IPS DF 4.7 (cell line): ENCODE results near the gene TFEC.
"Not testable (repeated sequence)": the region's sequence is repeated elsewhere in the genome, so short reads cannot be mapped to it uniquely, and the experiment has no call there.

ENCODE experiments used
- DNase-seq: peaks from one replicate; pipeline ENCODE4 v3.0.0-alpha.2; 2013; ENCODE audit warnings: low spot score; ENCODE audit errors: extremely low read depth

TFEC gene

DNA sequence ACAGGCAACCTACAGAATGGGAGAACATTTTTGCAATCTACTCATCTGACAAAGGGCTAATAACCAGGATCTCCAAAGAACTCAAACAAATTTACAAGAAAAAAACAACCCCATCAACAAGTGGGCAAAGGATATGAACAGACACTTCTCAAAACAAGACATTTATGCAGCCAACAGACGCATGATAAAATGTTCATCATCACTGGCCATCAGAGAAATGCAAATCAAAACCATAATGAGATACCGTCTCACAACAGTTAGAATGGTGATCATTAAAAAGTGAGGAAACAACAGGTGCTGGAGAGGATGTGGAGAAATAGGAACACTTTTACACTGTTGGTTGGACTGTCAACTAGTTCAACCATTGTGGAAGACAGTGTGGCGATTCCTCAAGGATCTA, 100.8 kb downstream of the TFEC start:
- not testable (repeated sequence) for DNase-seq

DNA sequence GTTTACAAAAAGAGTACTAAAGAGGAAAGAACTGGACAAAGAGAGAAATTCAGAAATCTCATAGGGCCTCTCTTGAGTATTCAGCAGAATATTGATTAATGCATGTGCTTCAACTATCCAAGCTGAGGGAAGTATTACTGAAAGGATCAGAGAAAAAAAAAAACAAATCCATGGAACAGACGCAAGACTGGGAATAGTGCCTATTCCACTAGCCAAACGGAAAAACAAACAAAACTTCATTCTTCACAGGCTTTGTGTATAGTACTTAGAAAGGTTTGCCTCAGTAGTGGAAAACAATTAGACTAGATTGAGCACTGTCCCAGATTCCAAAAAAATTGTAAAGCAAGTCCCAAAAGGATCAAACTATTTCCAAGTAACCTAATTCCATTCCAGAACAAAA, 106.2 kb downstream of the TFEC start:
- DNase-seq, result no peak

DNA sequence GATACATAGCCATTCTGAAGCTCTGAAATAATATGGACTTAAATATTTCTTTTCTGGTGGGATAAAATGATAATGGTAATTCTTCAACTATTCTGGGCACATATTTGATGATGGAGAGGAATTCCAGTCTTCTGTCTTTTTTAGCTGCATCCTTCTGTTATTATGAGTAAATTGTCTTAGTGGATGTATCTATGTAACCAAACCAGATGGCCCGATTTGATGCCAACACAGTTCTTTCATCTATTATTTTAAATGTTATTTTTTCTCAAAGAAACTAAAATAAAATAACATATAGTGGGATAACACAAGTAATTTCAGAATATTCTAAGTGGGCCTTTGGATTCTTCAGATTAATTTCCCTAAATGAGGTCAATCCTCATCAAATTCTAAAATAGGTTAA, 110.2 kb downstream of the TFEC start:
- DNase-seq, result no peak

DNA sequence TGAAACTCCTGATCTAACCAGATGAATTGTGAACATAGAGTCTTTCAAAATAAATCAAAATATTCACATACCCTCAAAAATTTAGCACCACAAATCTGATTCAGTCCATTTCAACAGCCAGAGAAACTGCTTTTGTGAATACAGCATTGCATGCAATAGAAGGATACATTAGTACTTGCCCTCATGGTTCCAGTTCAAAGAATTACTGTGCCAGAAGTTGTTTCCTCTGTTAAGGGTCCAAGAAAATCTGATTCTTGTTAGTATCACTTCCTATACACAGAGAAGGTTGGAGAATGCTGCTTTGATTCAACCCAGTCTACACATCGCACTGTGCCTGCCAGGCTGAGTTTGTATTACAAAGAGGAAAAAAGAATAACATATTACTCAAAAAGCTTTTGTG, 115.6 kb downstream of the TFEC start:
- DNase-seq, result no peak

DNA sequence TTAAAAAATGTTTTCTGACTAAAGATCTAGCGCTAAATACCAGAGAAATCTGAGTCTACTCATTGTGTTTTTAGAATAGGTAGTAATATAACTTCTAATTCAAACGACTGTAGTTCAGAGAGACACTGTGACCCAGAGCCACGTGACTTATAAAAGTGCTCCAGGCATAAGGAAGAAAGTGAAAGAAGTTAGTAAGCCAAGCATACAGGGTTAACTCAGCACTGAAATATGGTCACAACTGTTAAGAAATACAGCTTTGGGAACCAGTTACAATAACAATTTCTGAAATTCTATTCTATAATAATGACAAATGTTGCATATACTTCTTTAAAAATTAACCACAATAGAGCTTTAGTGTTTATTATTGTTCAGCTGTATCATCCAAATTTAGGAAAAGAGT, 119.1 kb downstream of the TFEC start:
- DNase-seq, result no peak

DNA sequence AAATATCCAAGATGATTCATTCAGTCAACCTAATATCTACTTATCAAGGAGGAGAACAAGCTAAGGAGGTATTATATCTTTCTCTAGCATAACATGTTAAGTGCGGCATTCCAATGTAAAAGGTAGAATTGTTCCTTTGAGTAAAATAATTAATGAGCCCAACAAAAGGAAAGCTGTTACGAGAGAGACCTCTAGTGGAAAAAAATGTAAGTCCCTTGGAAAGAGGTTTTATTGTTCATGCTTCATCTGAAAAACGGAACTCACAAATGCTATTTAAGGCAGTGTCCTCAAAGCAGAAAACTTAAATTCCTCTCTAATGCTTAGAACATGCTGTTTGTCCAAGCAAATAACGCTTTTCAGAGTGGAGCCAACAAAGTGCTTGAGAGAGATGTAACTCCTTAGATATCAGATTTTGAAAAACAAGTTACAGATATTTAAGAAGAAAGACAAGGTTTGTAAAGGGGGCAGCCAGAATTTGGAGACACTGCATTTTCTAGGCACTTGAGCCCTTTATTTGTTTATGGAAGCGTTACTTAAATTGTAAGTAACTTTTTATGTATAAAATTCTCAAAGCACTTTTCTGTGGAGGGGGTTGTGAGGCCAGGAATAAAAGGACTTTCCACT, 119.9 kb downstream of the TFEC start:
- peak; percentile 22 for DNase-seq

DNA sequence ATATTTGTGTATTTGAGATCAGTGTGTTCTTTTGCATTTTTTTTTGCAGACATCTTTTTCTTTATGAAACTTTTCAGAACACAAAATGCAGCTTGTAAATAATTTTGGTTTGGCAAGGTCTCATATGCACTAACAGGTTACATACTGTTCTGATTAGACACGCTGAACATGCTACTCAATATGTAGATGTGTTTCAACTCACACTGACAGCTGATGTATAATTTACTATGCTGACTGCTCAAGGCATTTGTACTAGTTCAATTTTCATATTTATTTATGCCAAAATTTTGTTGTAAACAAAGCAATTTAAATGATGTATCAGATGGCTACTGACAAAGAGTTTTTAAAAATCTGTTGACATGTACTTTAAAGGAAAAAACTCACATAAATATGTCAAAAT, 123.8 kb downstream of the TFEC start:
- no peak for DNase-seq

DNA sequence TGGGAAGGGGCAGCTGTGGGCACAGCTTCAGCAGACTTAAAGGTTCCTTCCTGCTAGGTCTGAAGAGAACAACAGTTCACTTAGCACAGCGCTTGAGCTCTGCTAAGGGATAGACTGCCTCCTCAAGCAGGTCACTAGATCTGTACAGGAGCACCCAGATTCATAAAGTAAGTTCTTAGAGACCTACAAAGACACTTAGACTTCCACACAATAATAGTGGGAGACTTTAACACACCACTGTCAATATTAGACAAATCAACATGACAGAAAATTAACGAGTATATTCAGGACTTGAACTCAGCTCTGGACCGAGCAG, 140.9 kb downstream of the TFEC start:
- DNase-seq, result no peak

DNA sequence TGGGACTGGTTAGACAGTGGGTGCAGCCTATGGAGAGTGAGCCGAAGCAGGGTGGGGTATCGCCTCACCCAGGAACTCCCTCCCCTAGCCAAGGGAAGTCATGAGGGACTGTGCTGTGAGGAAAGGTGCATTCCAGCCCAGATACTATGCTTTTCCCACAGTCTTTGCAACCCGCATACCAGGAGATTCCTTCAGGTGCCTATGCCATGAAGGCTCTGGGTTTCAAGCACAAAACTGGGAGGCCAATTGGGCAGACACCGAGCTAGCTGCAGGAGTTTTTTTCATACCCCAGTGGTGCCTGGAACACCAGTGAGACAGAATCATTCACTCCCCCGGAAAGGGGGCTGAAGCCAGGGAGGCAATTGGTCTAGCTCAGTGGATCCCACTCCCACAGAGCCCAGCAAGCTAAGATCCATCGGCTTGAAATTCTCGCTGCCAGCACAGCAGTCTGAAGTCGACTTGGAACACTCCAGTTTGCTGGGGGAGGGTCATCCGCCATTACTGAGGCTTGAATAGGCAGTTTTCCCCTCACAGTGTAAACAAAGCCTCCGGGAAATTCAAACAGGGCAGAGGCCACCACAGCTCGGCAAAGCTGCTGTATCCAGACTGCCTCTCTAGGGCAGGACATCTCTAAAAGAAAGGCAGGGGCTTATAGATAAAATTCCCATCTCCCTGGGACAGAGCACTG, 141.4 kb downstream of the TFEC start:
- no peak for DNase-seq

DNA sequence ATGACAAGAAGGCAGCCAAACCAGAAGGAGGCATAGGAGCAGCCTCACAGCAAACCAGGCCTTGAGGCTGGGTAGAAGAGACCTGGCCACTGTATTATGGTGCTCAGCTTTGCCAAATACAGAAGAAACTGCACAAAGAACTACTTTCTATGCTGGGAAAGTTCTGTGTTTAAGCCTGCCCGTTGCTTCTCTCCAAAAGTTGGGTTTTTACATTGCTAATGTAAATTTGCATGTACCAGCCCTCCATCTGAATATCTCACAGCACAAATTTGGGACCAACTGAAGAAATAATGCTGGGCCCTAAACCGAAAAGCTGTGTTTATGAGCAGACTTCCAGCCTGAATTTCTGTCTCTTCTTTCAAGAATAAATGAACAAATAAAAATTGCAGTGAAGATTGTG, 145.0 kb downstream of the TFEC start:
- DNase-seq, result no peak
